ENCODE data around the gene FAM240B. TPM values are rescaled to one million over a fixed set of nuclear protein-coding genes. Genes with fewer than 3 reads are reported as not detected.
A peak's percentile ranks its signal among the peaks of the same experiment; 100 is the strongest.

The FAM240B gene
- total and polyA plus RNA-seq, 12 donors, result not detected

- WGBS, 4 donors, result 79 to 92% (median 86%) methylated on average over 4 of the region's 4 CpGs
- no peaks in the 10 kb centered on the region for H3K27me3 ChIP-seq
- H3K4me1 ChIP-seq (replicated peaks in 1 of 2), result peaks cover 0 to 4% of the 10 kb centered on the region in 2 donors
- intact Hi-C loops (cut with DNase I), result loop anchor here in 1 of 2 donors (10.0 kb wide), 1 partner anchor 63 kb away; no protein-coding TSS in a partner anchor
- H3K9me3 ChIP-seq (replicated peaks in 1 of 3), result no peaks in the 10 kb centered on the region
- no peaks in the 10 kb centered on the region for H3K36me3 ChIP-seq (replicated peaks in 1 of 2)
- H3K27ac ChIP-seq, result no peak overlapping the region
- no peak for DNase-seq
- H3K4me3 ChIP-seq, result no peak overlapping the region
- TF ChIP-seq CTCF (IDR thresholded peaks at IDR 0.05) (no peak), POLR2A (IDR thresholded peaks at IDR 0.05) (no peak)
Observed at GRCh38 chr9:38671372-38671731, 48.6 kb downstream of the FAM240B start.

GRCh38 chr9:38670542-38671371 is 49.2 kb downstream of the FAM240B start:
- intact Hi-C loops (cut with DNase I), result loop anchor here in 1 of 2 donors (10.0 kb wide), 1 partner anchor 64 kb away; no protein-coding TSS in a partner anchor
- Histone ChIP-seq H3K9me3 (replicated peaks in 1 of 3) (no peaks in the 10 kb centered on the region), H3K4me3 (no peak overlapping the region), H3K36me3 (replicated peaks in 1 of 2) (no peaks in the 10 kb centered on the region), H3K4me1 (replicated peaks in 1 of 2) (peaks cover 0 to 4% of the 10 kb centered on the region in 2 donors), H3K27me3 (no peaks in the 10 kb centered on the region), H3K27ac (no peak overlapping the region)
- no peak for DNase-seq
- 74 to 87% (median 79%) methylated on average over 5 of the region's 5 CpGs for WGBS, 4 donors
- TF ChIP-seq CTCF (IDR thresholded peaks at IDR 0.05), result no peak
- no peak for TF ChIP-seq POLR2A (IDR thresholded peaks at IDR 0.05)

- WGBS, 4 donors, result 85 to 88% (median 86%) methylated on average over 7 to 10 of the region's 10 CpGs
- Histone ChIP-seq H3K27me3 (no peaks in the 10 kb centered on the region), H3K9me3 (replicated peaks in 1 of 3) (no peaks in the 10 kb centered on the region), H3K4me1 (replicated peaks in 1 of 2) (peaks cover 0 to 4% of the 10 kb centered on the region in 2 donors), H3K36me3 (replicated peaks in 1 of 2) (no peaks in the 10 kb centered on the region), H3K27ac (no peak overlapping the region), H3K4me3 (no peak overlapping the region)
- TF ChIP-seq POLR2A (IDR thresholded peaks at IDR 0.05), result no peak
- no peak for TF ChIP-seq CTCF (IDR thresholded peaks at IDR 0.05)
- DNase-seq, result no peak
- intact Hi-C loops (cut with DNase I), result no loop called here
Observed at GRCh38 chr9:38668791-38669466, 51.0 kb downstream of the FAM240B start.

GRCh38 chr9:38662763-38663593 is 57.0 kb downstream of the FAM240B start:
- WGBS, 4 donors, result 54 to 65% (median 61%) methylated on average over 8 of the region's 8 CpGs
- H3K27ac ChIP-seq, result no peak overlapping the region
- no peaks in the 10 kb centered on the region for H3K27me3 ChIP-seq
- H3K4me1 ChIP-seq (replicated peaks in 1 of 2), result no peaks in the 10 kb centered on the region
- H3K9me3 ChIP-seq (replicated peaks in 1 of 3), result no peaks in the 10 kb centered on the region
- no peak for TF ChIP-seq POLR2A (IDR thresholded peaks at IDR 0.05)
- peak in 4 of 6 experiments; percentile 16 to 34 (median 28) for TF ChIP-seq CTCF (IDR thresholded peaks at IDR 0.05)
- H3K4me3 ChIP-seq, result no peak overlapping the region
- no peaks in the 10 kb centered on the region for H3K36me3 ChIP-seq (replicated peaks in 1 of 2)
- intact Hi-C loops (cut with DNase I), result no loop called here
- peak in 2 of 7 donors; percentile 31 to 32 for DNase-seq

All from adrenal gland (tissue), 12 donors.